ENCODE measurements around the gene RHOH. TPM values are rescaled to one million over a fixed set of nuclear protein-coding genes. Genes with fewer than 3 reads are reported as not detected.

The RHOH gene
- total RNA-seq, 1 experiment from 2014 or later = not detected

- CTCF ChIA-PET = no interaction called here
Observed at GRCh38 chr4:40204507-40205258, 7.9 kb downstream of the RHOH start.

DNA sequence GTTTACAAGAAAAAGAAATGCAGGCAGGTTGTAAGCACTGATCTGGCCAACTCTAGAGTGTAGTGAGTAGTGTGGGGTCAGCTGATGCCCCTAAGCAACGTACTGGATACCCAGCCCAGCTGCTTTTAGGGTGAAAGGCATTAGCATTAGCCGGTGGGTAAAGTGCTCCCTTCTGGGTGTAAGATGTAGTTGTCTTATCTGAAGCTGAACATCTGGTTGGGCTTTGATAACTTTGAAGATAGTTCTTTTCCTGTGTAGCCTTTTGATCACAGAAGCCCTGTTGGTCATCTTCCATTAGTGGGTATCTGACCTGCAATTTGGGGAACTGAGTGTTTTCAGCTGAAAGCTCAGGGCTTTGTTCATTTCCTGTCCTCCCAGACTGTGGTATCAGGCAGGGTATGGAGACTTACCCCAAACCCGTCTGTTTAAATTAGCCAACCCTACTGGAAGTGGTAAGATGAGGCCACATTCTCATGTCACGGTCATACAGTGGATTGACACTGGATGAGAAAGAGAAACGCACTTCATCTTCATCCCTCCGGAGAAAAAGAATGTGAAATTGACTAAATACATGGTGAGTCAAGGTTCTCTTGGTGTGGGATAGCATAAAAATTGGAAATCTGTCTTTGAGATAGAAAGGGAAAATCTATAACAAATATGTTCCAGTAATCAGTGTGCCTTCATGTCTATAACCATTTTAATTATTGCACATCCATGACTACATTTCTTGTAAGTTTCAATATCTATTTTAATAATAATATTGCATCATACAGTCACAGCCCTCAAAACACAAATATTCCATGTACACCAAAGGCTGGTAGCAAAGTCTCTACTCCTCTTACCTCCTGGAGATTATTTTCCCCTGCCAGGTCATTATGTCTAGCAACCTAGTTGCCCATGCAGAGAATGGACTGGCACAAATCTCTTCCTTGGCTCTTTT lies 8.7 kb downstream of the RHOH start:
- no peaks in the 10 kb centered on the region for H3K9me3 ChIP-seq (ENCODE audit: insufficient read depth, low read depth)
- no peaks in the 10 kb centered on the region for H3K36me3 ChIP-seq (ENCODE audit: low read depth)
- H3K79me2 ChIP-seq (ENCODE audit: low read depth) = no peaks in the 10 kb centered on the region
- no peaks in the 10 kb centered on the region for H4K20me1 ChIP-seq (ENCODE audit: insufficient read depth)
- no peak overlapping the region for H2AFZ ChIP-seq
- no TSS peak for BruUV-seq (replicated peaks)
- ChIA-PET POLR2A (ENCODE audit: unreplicated experiment) (interaction anchor here (0.5 kb wide), 1 partner anchor 11 kb away, joined by 5 read pairs; no protein-coding TSS in a partner anchor), CTCF (interaction anchor here (0.5 kb wide), 1 partner anchor 148 kb away, joined by 3 read pairs; no protein-coding TSS in a partner anchor)
- H3K9me2 ChIP-seq (ENCODE audit: insufficient read depth) = no peaks in the 10 kb centered on the region
- H3K4me1 ChIP-seq (replicated peaks; ENCODE audit: insufficient read depth) = peaks cover 8% of the 10 kb centered on the region; the same call in 1 of the 2 replicates
- intact Hi-C loops (cut with micrococcal nuclease; ENCODE audit: unreplicated experiment) = no loop called here
- H3K27me3 ChIP-seq (ENCODE audit: insufficient read depth, low read depth) = no peaks in the 10 kb centered on the region
- H3K27ac ChIP-seq = no peak overlapping the region
- no peak overlapping the region for H3K4me2 ChIP-seq
- H3K4me3 ChIP-seq = no peak overlapping the region
- DNase-seq = no peak
- H3F3A ChIP-seq (ENCODE audit: insufficient read depth, low read depth) = no peaks in the 10 kb centered on the region
- TF ChIP-seq CTCF (conservative IDR thresholded peaks at IDR 0.05) (no peak), EZH2 (IDR thresholded peaks at IDR 0.05; ENCODE audit: low read depth) (no peak)

More at GRCh38 chr4:40204507-40205258, 7.9 kb downstream of the RHOH start:
- Histone ChIP-seq H3K4me3 (no peak overlapping the region), H3K27me3 (ENCODE audit: insufficient read depth, low read depth) (no peaks in the 10 kb centered on the region), H3K27ac (no peak overlapping the region), H3K79me2 (ENCODE audit: low read depth) (no peaks in the 10 kb centered on the region), H3K9me3 (ENCODE audit: insufficient read depth, low read depth) (no peaks in the 10 kb centered on the region), H3K9me2 (ENCODE audit: insufficient read depth) (no peaks in the 10 kb centered on the region), H4K20me1 (ENCODE audit: insufficient read depth) (no peaks in the 10 kb centered on the region), H3F3A (ENCODE audit: insufficient read depth, low read depth) (no peaks in the 10 kb centered on the region), H3K36me3 (ENCODE audit: low read depth) (no peaks in the 10 kb centered on the region), H2AFZ (0 out of 2 replicates have a peak overlapping the region, but pooled peaks have one; percentile 6), H3K4me2 (no peak overlapping the region), H3K4me1 (replicated peaks; ENCODE audit: insufficient read depth) (peaks cover 8% of the 10 kb centered on the region; the same call in 1 of the 2 replicates)
- POLR2A ChIA-PET (ENCODE audit: unreplicated experiment) = interaction anchor here (0.5 kb wide), 1 partner anchor 10 kb away, joined by 5 read pairs; no protein-coding TSS in a partner anchor
- no TSS peak for BruUV-seq (replicated peaks)
- no peak for DNase-seq
- intact Hi-C loops (cut with micrococcal nuclease; ENCODE audit: unreplicated experiment) = no loop called here
- TF ChIP-seq CTCF (conservative IDR thresholded peaks at IDR 0.05) = no peak
- no peak for TF ChIP-seq EZH2 (IDR thresholded peaks at IDR 0.05; ENCODE audit: low read depth)

DNA sequence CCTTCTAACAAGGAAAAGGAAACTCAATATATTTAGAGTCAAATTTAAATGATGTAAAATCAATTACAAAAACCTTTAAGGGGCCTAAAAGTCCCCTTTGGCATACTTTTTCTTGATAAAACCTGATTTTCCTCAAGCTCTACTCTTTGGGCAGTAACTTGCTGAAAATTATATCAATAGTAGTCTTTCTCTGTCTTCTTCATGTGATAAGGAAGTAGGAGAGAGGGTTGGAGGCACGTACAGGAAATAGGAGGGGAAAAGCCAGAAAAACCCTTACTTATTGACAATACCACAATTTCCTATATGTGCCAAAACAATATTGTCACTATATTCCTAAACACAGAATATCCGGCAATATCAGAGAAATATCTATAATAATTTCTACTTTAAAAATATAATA lies 9.6 kb downstream of the RHOH start:
- ChIA-PET POLR2A (ENCODE audit: unreplicated experiment) (no interaction called here), CTCF (no interaction called here)
- intact Hi-C loops (cut with micrococcal nuclease; ENCODE audit: unreplicated experiment) = no loop called here
- H3K36me3 ChIP-seq (ENCODE audit: low read depth) = no peaks in the 10 kb centered on the region
- H3K9me2 ChIP-seq (ENCODE audit: insufficient read depth) = no peaks in the 10 kb centered on the region
- H3K4me2 ChIP-seq = no peak overlapping the region
- no peaks in the 10 kb centered on the region for H3K9me3 ChIP-seq (ENCODE audit: insufficient read depth, low read depth)
- H2AFZ ChIP-seq = no peak overlapping the region
- no peaks in the 10 kb centered on the region for H3K79me2 ChIP-seq (ENCODE audit: low read depth)
- H3K4me1 ChIP-seq (replicated peaks; ENCODE audit: insufficient read depth) = peaks cover under 1% of the 10 kb centered on the region; the same call in 1 of the 2 replicates
- H3F3A ChIP-seq (ENCODE audit: insufficient read depth, low read depth) = no peaks in the 10 kb centered on the region
- no peak for TF ChIP-seq EZH2 (IDR thresholded peaks at IDR 0.05; ENCODE audit: low read depth)
- TF ChIP-seq CTCF (conservative IDR thresholded peaks at IDR 0.05) = no peak
- H3K27me3 ChIP-seq (ENCODE audit: insufficient read depth, low read depth) = no peaks in the 10 kb centered on the region
- DNase-seq = no peak
- no peaks in the 10 kb centered on the region for H4K20me1 ChIP-seq (ENCODE audit: insufficient read depth)
- BruUV-seq (replicated peaks) = no TSS peak
- no peak overlapping the region for H3K4me3 ChIP-seq
- H3K27ac ChIP-seq = no peak overlapping the region

Data from PC-9 (cell line).